Endothelial cell of umbilical vein (primary cell): ENCODE measurements around the gene TAGLN. TPM values are rescaled to one million over a fixed set of nuclear protein-coding genes. Genes with fewer than 3 reads are reported as not detected.

Experiments used
- BruUV-seq: library from RNA; stranded (reverse); fragments of 400-500 nt; replicated peaks from 2 replicates; lab custom pipeline; 2021; lab: Mats Ljungman, UMichigan
- CTCF ChIA-PET: fragments of 300-600, 350-600 bp; sonication (Branson Sonifier 250); formaldehyde crosslinking; loops from one replicate; lab custom pipeline; 2021; ENCODE audit warnings: antibody characterized with exemption, inconsistent platforms; lab: Charles Lee
- POLR2A ChIA-PET: fragments of 300-600, 350-600 bp; sonication (Branson Sonifier 250); formaldehyde crosslinking; loops from one replicate; lab custom pipeline; 2021; ENCODE audit warnings: antibody characterized with exemption, inconsistent platforms; lab: Charles Lee
- DNase-seq: peaks from one replicate; pipeline ENCODE4 v3.0.0-alpha.2; 2011; ENCODE audit warnings: low read depth, low spot score
- FAIRE-seq: peaks from 2 replicates; lab custom pipeline; 2011; peaks lifted over from hg19 to GRCh38; lab: Jason Lieb, UNC
- H2AFZ ChIP-seq: 2 replicates; pipeline ENCODE4 v1.6.0; 2012; ENCODE audit warnings: low read depth, low read length, control low read depth, inconsistent platforms
- H3K27ac ChIP-seq: 2 replicates; pipeline ENCODE4 v1.5.1; 2011; ENCODE audit warnings: low read depth, mild to moderate bottlenecking, control low read depth, low read length, moderate library complexity; ENCODE audit not compliant: insufficient read depth
- H3K27me3 ChIP-seq, 2 experiments: 2 replicates each; pipeline versions ENCODE4 v1.6.0 to v1.6.1; 2011; ENCODE audit warnings: low read length in 2 of 2, mixed read lengths in 1 of 2; ENCODE audit not compliant: control insufficient read depth in 2 of 2, insufficient read depth in 2 of 2
- H3K36me3 ChIP-seq, 2 experiments: 2 replicates in 1 of 2; 3 replicates in 1 of 2; pipeline ENCODE4 v1.5.1; 2011; ENCODE audit warnings: low read length in 2 of 2, mild to moderate bottlenecking in 1 of 2, moderate library complexity in 1 of 2; ENCODE audit not compliant: control insufficient read depth in 2 of 2, insufficient read depth in 2 of 2; ENCODE audit errors: extremely low read depth in 1 of 2
- H3K4me1 ChIP-seq: 3 replicates; pipeline ENCODE4 v1.5.1; 2011; ENCODE audit warnings: mild to moderate bottlenecking, low read length; ENCODE audit not compliant: control insufficient read depth, insufficient read depth; ENCODE audit errors: extremely low read depth
- H3K4me2 ChIP-seq: 2 replicates; pipeline ENCODE4 v1.6.1; 2011; ENCODE audit warnings: low read length, control low read depth, mixed read lengths; ENCODE audit not compliant: insufficient read depth
- H3K4me3 ChIP-seq, 3 experiments: fragments of 200-600 bp in 1 of 3; sonication (generic), shearing (Covaris generic) in 1 of 3; replicated peaks in 1 of 3; 2 replicates each; pipeline ENCODE4 v1.5.1; 2011 to 2016; ENCODE audit warnings: control low read depth in 3 of 3, low read length in 3 of 3, mild to moderate bottlenecking in 2 of 3, inconsistent platforms in 1 of 3, low read depth in 1 of 3, moderate library complexity in 1 of 3; ENCODE audit not compliant: insufficient read depth in 1 of 3
- H3K79me2 ChIP-seq: 2 replicates; pipeline ENCODE4 v1.6.0; 2012; ENCODE audit warnings: low read length, inconsistent platforms; ENCODE audit not compliant: control insufficient read depth, insufficient read depth
- H3K9ac ChIP-seq: replicated peaks from 2 replicates; pipeline ENCODE3; 2011; ENCODE audit warnings: low read length, control low read depth; ENCODE audit not compliant: insufficient read depth; ENCODE audit errors: extremely low read depth
- H3K9me1 ChIP-seq: replicated peaks from 3 replicates; pipeline ENCODE4 v1.6.0; 2011; ENCODE audit warnings: mild to moderate bottlenecking, low read length; ENCODE audit not compliant: control insufficient read depth, insufficient read depth; ENCODE audit errors: extremely low read depth
- H3K9me3 ChIP-seq: replicated peaks from 2 replicates; pipeline ENCODE4 v1.5.1; 2012; ENCODE audit warnings: low read length, inconsistent platforms; ENCODE audit not compliant: control insufficient read depth, insufficient read depth
- H4K20me1 ChIP-seq: replicated peaks from 2 replicates; pipeline ENCODE3; 2011; ENCODE audit warnings: mild to moderate bottlenecking, low read length; ENCODE audit not compliant: control insufficient read depth, insufficient read depth; ENCODE audit errors: extremely low read depth
- FOS ChIP-seq: IDR thresholded peaks from 2 replicates; pipeline ENCODE4 v1.6.1; 2011; ENCODE audit warnings: mild to moderate bottlenecking, low read length, moderate library complexity, borderline replicate concordance; ENCODE audit not compliant: insufficient read depth
- GATA2 ChIP-seq: IDR thresholded peaks from 2 replicates; pipeline ENCODE4 v1.7.0; 2011; ENCODE audit warnings: low read depth, mild to moderate bottlenecking, moderate library complexity, mixed read lengths, low read length; ENCODE audit not compliant: insufficient read length, insufficient read depth
- JUN ChIP-seq: IDR thresholded peaks from 2 replicates; pipeline ENCODE4 v1.6.1; 2011; ENCODE audit warnings: borderline replicate concordance, low read depth; ENCODE audit not compliant: insufficient read length, insufficient read depth
- POLR2A ChIP-seq: IDR thresholded peaks from 2 replicates; pipeline ENCODE4 v1.6.1; 2012; ENCODE audit warnings: low read depth, mild to moderate bottlenecking, control low read depth, low read length
- POLR2AphosphoS5 ChIP-seq: IDR thresholded peaks from 2 replicates; pipeline ENCODE4 v1.6.1; 2012; ENCODE audit warnings: low read depth, mild to moderate bottlenecking, control low read depth, low read length, moderate library complexity; ENCODE audit not compliant: insufficient read depth
- dilution Hi-C: fragments of 300-500 bp; cut with MboI; formaldehyde crosslinking; loops from one replicate; pipeline ENCODE4 v1.15.0; 2019; ENCODE audit warnings: low sequenced_read_pairs; ENCODE audit not compliant: extremely low pct_ligation_motif_present
- intact Hi-C: fragments of 100-400 bp; cut with micrococcal nuclease; formaldehyde crosslinking; loops from one replicate; pipeline ENCODE4 v1.10.0; 2022
- polyA plus RNA-seq, 4 experiments: library from polyadenylated mRNA; depleted of rRNA in 3 of 4; stranded (reverse) in 3 of 4; unstranded in 1 of 4; fragments of >200 nt; gene quantifications; 2 replicates each; pipeline versions ENCODE4 v1.2.1 to v1.2.3, GENCODE V29; 2011 to 2012; ENCODE audit warnings: missing spikeins in 1 of 4
- total RNA-seq: library from RNA; stranded (reverse); gene quantifications from 2 replicates; pipeline ENCODE4 v1.2.3, GENCODE V29; 2021
- TF ChIP-seq, protein P1 (sequence below): IDR thresholded peaks from 2 replicates; pipeline ENCODE4 v1.6.1; 2011; ENCODE audit not compliant: insufficient read depth, insufficient read length
- TF ChIP-seq, protein P2 (sequence below), 2 donors: IDR thresholded peaks; 1 replicate in 1 of 2; 2 replicates in 1 of 2; pipeline ENCODE4 v1.5.1; 2011; ENCODE audit warnings: low read length in 2 of 2, mild to moderate bottlenecking in 2 of 2, moderate library complexity in 2 of 2, control low read depth in 1 of 2, inconsistent platforms in 1 of 2, low read depth in 1 of 2; ENCODE audit not compliant: insufficient read depth in 1 of 2; ENCODE audit errors: extremely low read depth in 1 of 2

Gene TAGLN
- total and polyA plus RNA-seq, 2 donors (not counting 3 experiments of a cell fraction or from before 2014, with no cell fraction given) = 20.8 to 113 TPM

DNA sequence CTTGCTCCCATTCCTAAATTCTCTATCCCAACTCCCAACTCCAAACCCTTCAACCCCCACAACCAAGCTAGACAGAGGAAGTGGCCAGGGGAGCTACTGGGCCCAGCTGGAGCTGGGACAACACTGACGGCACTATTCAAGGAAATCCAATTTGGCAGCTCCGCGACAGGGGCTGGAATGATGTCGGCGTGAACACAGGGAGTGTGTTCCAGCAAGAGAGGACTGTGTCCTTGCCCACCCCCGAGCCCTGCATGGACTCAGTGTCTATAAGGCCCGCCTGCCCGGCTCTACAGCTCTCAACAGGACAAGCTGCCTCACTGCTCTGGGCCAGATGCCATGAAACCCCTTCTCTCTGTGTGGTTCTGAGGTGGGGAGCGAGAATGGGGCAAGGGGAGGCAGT is 21.4 kb downstream of the TAGLN start:
- no peaks in the 10 kb centered on the region for H4K20me1 ChIP-seq
- BruUV-seq = no TSS peak
- H3K27ac ChIP-seq = no peak overlapping the region
- FAIRE-seq (no peak), DNase-seq (no peak)
- H3K27me3 ChIP-seq = no peaks in the 10 kb centered on the region
- no peak overlapping the region for H3K4me2 ChIP-seq
- no peak overlapping the region for H3K4me3 ChIP-seq
- peaks cover 0 to 25% of the 10 kb centered on the region in 2 experiments for H3K36me3 ChIP-seq
- no peaks in the 10 kb centered on the region for H3K9me3 ChIP-seq
- TF ChIP-seq, protein P1, sequence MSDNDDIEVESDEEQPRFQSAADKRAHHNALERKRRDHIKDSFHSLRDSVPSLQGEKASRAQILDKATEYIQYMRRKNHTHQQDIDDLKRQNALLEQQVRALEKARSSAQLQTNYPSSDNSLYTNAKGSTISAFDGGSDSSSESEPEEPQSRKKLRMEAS = no peak
- TF ChIP-seq JUN (no peak), POLR2AphosphoS5 (no peak), GATA2 (no peak), POLR2A (no peak), FOS (no peak)
- TF ChIP-seq, protein P2, sequence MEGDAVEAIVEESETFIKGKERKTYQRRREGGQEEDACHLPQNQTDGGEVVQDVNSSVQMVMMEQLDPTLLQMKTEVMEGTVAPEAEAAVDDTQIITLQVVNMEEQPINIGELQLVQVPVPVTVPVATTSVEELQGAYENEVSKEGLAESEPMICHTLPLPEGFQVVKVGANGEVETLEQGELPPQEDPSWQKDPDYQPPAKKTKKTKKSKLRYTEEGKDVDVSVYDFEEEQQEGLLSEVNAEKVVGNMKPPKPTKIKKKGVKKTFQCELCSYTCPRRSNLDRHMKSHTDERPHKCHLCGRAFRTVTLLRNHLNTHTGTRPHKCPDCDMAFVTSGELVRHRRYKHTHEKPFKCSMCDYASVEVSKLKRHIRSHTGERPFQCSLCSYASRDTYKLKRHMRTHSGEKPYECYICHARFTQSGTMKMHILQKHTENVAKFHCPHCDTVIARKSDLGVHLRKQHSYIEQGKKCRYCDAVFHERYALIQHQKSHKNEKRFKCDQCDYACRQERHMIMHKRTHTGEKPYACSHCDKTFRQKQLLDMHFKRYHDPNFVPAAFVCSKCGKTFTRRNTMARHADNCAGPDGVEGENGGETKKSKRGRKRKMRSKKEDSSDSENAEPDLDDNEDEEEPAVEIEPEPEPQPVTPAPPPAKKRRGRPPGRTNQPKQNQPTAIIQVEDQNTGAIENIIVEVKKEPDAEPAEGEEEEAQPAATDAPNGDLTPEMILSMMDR (IDR thresholded peaks at IDR 0.05; ENCODE audit: extremely low read depth in 1 of 2, insufficient read depth in 1 of 2, low read depth in 1 of 2, low read length in 2 of 2) = no peak
- H3K9me1 ChIP-seq = no peaks in the 10 kb centered on the region
- dilution Hi-C loops = no loop called here
- no peak overlapping the region for H3K9ac ChIP-seq
- H2AFZ ChIP-seq = no peak overlapping the region
- POLR2A ChIA-PET = no interaction called here
- CTCF ChIA-PET = interaction anchor here (0.9 to 3.4 kb wide), 4 partner anchors 9 to 42 kb away, joined by 3 to 16 read pairs (median 6); partner anchors contain the start of genes PCSK7, RNF214 and SIDT2
- peaks cover 11% of the 10 kb centered on the region for H3K4me1 ChIP-seq
- H3K79me2 ChIP-seq = no peaks in the 10 kb centered on the region
- intact Hi-C loops = no loop called here
